Natural killer cell treated with Interleukin-12 subunit alpha and Interleukin-12 subunit beta and Interleukin-15 and Interleukin-18, amount 100 ng/mL, for 72 hours (primary cell): ENCODE data around the gene YBX2. TPM values are rescaled to one million over a fixed set of nuclear protein-coding genes. Genes with fewer than 3 reads are reported as not detected.

Experiments
- ATAC-seq, 2 donors: fragments of 150-1000 bp; cut with Tn5 transposase in 1 of 2; sonication (Bioruptor Pico), chemical (Tn5 transposase) in 1 of 2; 2 replicates each; pipeline ENCODE4 v1.10.0; 2021
- DNase-seq: peaks from one replicate; pipeline ENCODE4 v3.0.0; 2022; ENCODE audit warnings: low spot score
- H3K27ac Mint-ChIP-seq, 2 donors: 1 replicate in 1 of 2; 2 replicates in 1 of 2; pipeline ENCODE4 v1.8.0; 2022; ENCODE audit warnings: mixed read lengths in 2 of 2, mild to moderate bottlenecking in 1 of 2, moderate library complexity in 1 of 2
- H3K27me3 Mint-ChIP-seq, 2 donors: 1 replicate in 1 of 2; 2 replicates in 1 of 2; pipeline ENCODE4 v1.8.0; 2022; ENCODE audit warnings: mixed read lengths in 2 of 2
- H3K36me3 Mint-ChIP-seq: one replicate; pipeline ENCODE4 v1.8.0; 2022; ENCODE audit warnings: mixed read lengths
- H3K4me1 Mint-ChIP-seq, 2 donors: 1 replicate in 1 of 2; 2 replicates in 1 of 2; pipeline ENCODE4 v1.8.0; 2022; ENCODE audit warnings: low read depth in 2 of 2, mixed read lengths in 2 of 2, mild to moderate bottlenecking in 1 of 2
- H3K4me3 Mint-ChIP-seq: one replicate; pipeline ENCODE4 v1.8.0; 2022; ENCODE audit warnings: mixed read lengths
- H3K9me3 Mint-ChIP-seq: 2 replicates; pipeline ENCODE4 v1.8.0; 2022; ENCODE audit warnings: mixed read lengths
- total RNA-seq, 2 donors: library from RNA; stranded (reverse); gene quantifications; one replicate each; pipeline ENCODE4 v1.2.3, GENCODE V29; 2022

Gene YBX2
- total RNA-seq, 2 donors from 2014 or later = not detected

DNA sequence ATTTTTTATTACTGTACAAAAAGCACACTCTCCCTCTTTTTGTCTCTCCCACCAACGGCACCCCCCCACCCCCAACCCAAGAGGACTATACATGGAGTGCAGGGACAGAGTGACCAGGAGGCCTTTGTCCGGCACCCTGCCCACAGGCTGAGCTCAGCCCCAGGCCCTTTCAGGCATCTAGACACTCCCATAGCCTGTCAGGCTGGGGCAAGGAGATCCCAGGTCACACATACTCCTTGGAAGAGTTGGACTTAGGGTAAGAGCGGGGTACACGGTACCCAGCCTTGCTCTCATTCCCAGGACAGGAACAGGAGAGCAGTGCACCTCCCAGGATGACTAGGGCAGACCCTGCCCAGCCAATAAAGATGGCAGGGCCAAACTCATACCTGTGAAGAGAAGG is 34.3 kb downstream of the YBX2 start:
- Mint-ChIP-seq H3K4me3 (no peak overlapping the region), H3K27ac (no peak overlapping the region), H3K27me3 (peaks cover 14 to 18% of the 10 kb centered on the region in 2 donors), H3K4me1 (peaks cover 17 to 24% of the 10 kb centered on the region in 2 donors), H3K36me3 (peaks cover 6% of the 10 kb centered on the region), H3K9me3 (no peaks in the 10 kb centered on the region)
- DNase-seq (no peak), ATAC-seq (no peak)

GRCh38 chr17:7259555-7259889 is 34.9 kb downstream of the YBX2 start:
- Mint-ChIP-seq H3K36me3 (peaks cover 11% of the 10 kb centered on the region), H3K27me3 (peaks cover 14 to 18% of the 10 kb centered on the region in 2 donors), H3K27ac (no peak overlapping the region), H3K4me1 (peaks cover 21 to 24% of the 10 kb centered on the region in 2 donors), H3K4me3 (no peak overlapping the region), H3K9me3 (no peaks in the 10 kb centered on the region)
- ATAC-seq (no peak), DNase-seq (no peak)

- no peak for ATAC-seq
- Mint-ChIP-seq H3K27me3 (peaks cover 12 to 14% of the 10 kb centered on the region in 2 donors), H3K36me3 (peaks cover 12% of the 10 kb centered on the region), H3K9me3 (no peaks in the 10 kb centered on the region), H3K4me3 (no peak overlapping the region), H3K4me1 (peaks cover 21 to 24% of the 10 kb centered on the region in 2 donors), H3K27ac (no peak overlapping the region)
- no peak for DNase-seq
Observed at GRCh38 chr17:7258731-7259554, 35.5 kb downstream of the YBX2 start.

DNA sequence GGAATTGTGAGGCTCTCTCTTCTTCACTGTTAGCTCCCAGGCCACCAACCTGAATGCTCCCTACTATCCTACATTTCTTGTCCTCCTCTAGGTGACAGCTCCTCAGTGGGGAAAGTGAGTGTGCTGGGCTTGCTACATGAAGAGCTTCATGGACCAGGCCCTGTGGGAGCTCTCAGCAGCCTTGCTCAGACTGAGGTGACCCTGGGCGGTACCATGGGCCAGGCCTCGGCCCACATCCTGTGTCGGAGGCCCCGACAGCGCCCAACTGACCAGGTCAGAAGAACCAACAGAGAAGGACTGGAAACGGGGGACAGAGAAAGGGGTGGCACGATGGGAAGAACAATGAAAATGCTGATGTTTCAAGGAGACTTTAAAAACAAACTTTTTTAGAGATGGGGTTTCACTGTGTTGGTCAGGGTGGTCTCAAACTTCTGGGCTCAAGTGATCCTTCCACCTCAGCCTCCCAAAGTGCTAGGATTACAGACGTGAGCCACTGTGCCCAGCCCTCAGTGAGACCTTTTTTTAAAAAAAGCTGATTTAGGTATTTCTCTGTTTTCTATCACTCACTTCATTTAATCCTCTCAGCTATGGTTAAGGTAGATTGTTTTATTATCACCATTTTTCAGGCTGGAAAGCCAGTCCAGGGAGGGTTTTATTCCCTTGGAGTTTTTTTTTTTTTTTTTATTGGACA is 37.5 kb downstream of the YBX2 start:
- no peak for DNase-seq
- H3K4me1 Mint-ChIP-seq = peaks cover 23 to 28% of the 10 kb centered on the region in 2 donors
- no peak for ATAC-seq
- H3K27me3 Mint-ChIP-seq = no peaks in the 10 kb centered on the region
- no peak overlapping the region for H3K27ac Mint-ChIP-seq
- no peak overlapping the region for H3K4me3 Mint-ChIP-seq
- no peaks in the 10 kb centered on the region for H3K9me3 Mint-ChIP-seq
- peaks cover 19% of the 10 kb centered on the region for H3K36me3 Mint-ChIP-seq

- peak overlapping the region in 1 of 2 donors; percentile 49 for H3K27ac Mint-ChIP-seq
- DNase-seq = no peak
- peaks cover 37 to 38% of the 10 kb centered on the region in 2 donors for H3K4me1 Mint-ChIP-seq
- H3K36me3 Mint-ChIP-seq = peaks cover 19% of the 10 kb centered on the region
- no peak overlapping the region for H3K4me3 Mint-ChIP-seq
- no peaks in the 10 kb centered on the region for H3K9me3 Mint-ChIP-seq
- no peak for ATAC-seq
- no peaks in the 10 kb centered on the region for H3K27me3 Mint-ChIP-seq
Observed at GRCh38 chr17:7254511-7254910, 39.9 kb downstream of the YBX2 start.

GRCh38 chr17:7253082-7253481 is 41.4 kb downstream of the YBX2 start:
- Mint-ChIP-seq H3K9me3 (no peaks in the 10 kb centered on the region), H3K4me3 (peak overlapping the region; percentile 94), H3K27ac (peak overlapping the region; percentile 86 to 97), H3K27me3 (no peaks in the 10 kb centered on the region), H3K36me3 (peaks cover 19% of the 10 kb centered on the region), H3K4me1 (peaks cover 41 to 46% of the 10 kb centered on the region in 2 donors)
- DNase-seq = no peak
- no peak for ATAC-seq

- Mint-ChIP-seq H3K36me3 (peaks cover 19% of the 10 kb centered on the region), H3K4me3 (peak within 1 kb of the TSS; percentile 94), H3K27me3 (no peaks in the 10 kb centered on the region), H3K4me1 (peaks cover 41 to 46% of the 10 kb centered on the region in 2 donors), H3K9me3 (no peaks in the 10 kb centered on the region), H3K27ac (peak within 1 kb of the TSS; percentile 86 to 97)
- peak; percentile 79 to 80 for ATAC-seq
- peak; percentile 93 for DNase-seq
Observed at GRCh38 chr17:7252176-7253043, 42.0 kb downstream of the YBX2 start, which contains the start of gene ELP5. Gene ELP5, plus strand, starts transcription at chr17:7252215. Its CDS starts 336 bp downstream, at chr17:7252551.

- Mint-ChIP-seq H3K9me3 (no peaks in the 10 kb centered on the region), H3K27me3 (no peaks in the 10 kb centered on the region), H3K27ac (peak within 1 kb of the TSS; percentile 86 to 97), H3K4me3 (peak within 1 kb of the TSS; percentile 94), H3K36me3 (peaks cover 20% of the 10 kb centered on the region), H3K4me1 (peaks cover 41 to 47% of the 10 kb centered on the region in 2 donors)
- ATAC-seq (peak; percentile 95 to 97), DNase-seq (peak; percentile 99)
Observed at GRCh38 chr17:7251661-7252175, 42.7 kb downstream of the YBX2 start, which contains the start of gene CTDNEP1. Gene CTDNEP1, minus strand, starts transcription at chr17:7251734. Its CDS starts 438 bp downstream, at chr17:7251296.

DNA sequence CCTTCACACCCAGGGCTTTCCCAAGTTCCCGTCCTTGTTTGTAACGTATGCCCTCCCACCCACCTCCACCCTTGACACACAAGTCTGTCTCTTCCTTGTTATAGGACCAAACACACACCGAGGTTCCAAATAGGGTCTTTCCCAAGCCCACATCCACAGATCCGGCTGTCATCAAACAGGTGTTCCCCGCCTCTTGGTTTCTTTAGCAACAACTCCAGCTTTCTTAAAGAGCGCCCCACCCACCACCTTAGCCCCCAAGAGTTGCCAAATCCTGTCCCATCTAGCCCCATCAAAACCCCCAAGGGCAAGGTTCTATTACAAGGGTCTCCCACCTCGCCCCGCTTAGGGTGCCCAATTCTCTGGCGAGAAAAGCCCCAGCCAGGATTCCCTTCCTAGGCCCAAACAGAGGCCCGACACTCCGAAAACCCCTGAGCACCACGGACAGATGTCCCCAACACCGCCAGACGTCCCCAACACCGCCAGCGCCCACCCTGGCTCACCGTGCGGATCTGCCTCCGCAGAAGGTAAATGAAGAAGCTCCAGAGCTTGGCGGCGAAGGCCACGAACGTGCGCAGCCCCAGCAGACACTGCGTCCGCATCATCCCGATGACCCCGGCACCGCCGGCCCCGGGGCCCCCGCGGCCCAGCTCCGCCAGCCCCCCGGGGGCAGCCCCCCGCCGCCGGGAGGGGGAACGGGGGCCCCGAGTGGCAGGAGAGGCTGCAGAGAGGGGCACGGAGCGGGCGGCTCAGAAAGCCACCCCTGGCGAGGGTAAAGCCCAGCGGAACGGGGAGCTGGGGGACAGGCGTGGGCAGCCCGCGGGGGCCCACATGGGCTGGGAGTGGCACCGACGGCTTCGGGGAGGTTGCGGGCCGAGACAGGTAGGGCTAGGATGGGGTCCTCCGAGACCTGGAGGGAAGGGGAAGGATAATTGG is 43.5 kb downstream of the YBX2 start:
- H3K4me1 Mint-ChIP-seq = peaks cover 48 to 53% of the 10 kb centered on the region in 2 donors

DNA sequence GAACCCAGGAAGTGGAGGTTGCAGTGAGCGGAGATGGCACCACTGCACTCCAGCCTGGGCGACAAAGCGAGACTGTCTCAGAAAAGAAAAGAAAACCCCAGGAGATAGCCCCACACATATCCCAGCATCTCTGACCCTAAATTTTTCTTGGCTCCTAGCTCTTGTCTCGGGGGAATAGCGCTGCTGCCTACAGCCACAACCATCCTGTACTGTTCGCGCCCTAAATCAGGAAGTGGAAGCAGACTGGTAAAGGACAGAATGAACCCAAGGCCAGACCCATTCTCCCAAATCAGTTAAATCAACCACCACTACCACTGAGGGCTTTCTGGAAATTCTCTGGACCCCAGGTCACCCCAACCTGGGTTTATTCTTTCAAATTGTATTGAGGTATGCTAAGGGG is 44.6 kb downstream of the YBX2 start:
- Mint-ChIP-seq H3K4me1 (peaks cover 48 to 52% of the 10 kb centered on the region in 2 donors), H3K36me3 (peaks cover 20% of the 10 kb centered on the region), H3K4me3 (peak overlapping the region; percentile 94), H3K9me3 (no peaks in the 10 kb centered on the region), H3K27me3 (no peaks in the 10 kb centered on the region), H3K27ac (peak overlapping the region; percentile 85 to 95)
- DNase-seq (no peak), ATAC-seq (no peak)

More for the DNA sequence above, 43.5 kb downstream of the YBX2 start:
- Mint-ChIP-seq H3K27ac (peak overlapping the region; percentile 85 to 95), H3K27me3 (no peaks in the 10 kb centered on the region), H3K9me3 (no peaks in the 10 kb centered on the region), H3K4me3 (peak overlapping the region; percentile 94), H3K36me3 (peaks cover 22% of the 10 kb centered on the region)
- ATAC-seq (peak; percentile 1 to 2), DNase-seq (no peak)

GRCh38 chr17:7249214-7249613 is 45.2 kb downstream of the YBX2 start:
- no peak for ATAC-seq
- Mint-ChIP-seq H3K36me3 (peaks cover 16% of the 10 kb centered on the region), H3K4me1 (peaks cover 48% of the 10 kb centered on the region in 2 donors), H3K27ac (peak overlapping the region; percentile 85 to 95), H3K9me3 (no peaks in the 10 kb centered on the region), H3K4me3 (peak overlapping the region; percentile 94), H3K27me3 (no peaks in the 10 kb centered on the region)
- DNase-seq = no peak

DNA sequence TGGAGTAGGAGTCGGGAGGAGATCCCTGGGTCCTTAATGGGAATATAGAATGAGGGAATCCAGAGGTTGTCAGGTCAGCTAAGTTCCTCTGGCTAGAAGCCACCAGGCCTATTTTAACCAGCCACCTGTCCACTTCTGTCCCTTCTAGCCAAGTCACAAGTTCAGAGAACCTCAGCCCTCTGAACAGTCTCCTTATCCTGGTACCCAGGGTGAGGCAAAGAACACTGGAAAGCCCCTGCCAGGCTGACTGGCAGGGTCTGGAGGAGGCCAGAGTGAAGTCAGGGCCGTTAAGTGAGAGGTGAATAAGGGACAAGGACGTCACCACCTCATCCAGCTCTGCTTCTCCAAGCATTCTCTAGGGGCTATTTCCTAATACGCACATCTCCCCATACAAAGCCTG is 45.6 kb downstream of the YBX2 start:
- H3K27ac Mint-ChIP-seq = peak overlapping the region; percentile 85 to 95
- peaks cover 44 to 45% of the 10 kb centered on the region in 2 donors for H3K4me1 Mint-ChIP-seq
- H3K36me3 Mint-ChIP-seq = peaks cover 16% of the 10 kb centered on the region
- H3K27me3 Mint-ChIP-seq = no peaks in the 10 kb centered on the region
- no peaks in the 10 kb centered on the region for H3K9me3 Mint-ChIP-seq
- peak overlapping the region; percentile 94 for H3K4me3 Mint-ChIP-seq
- no peak for ATAC-seq
- no peak for DNase-seq
